A549 (cell line): ENCODE data around the gene SHTN1. TPM values are rescaled to one million over a fixed set of nuclear protein-coding genes. Genes with fewer than 3 reads are reported as not detected.

Experiments used
- ATAC-seq, 2 experiments: fragments of 200-7000 bp in 1 of 2; fragments of >200 bp in 1 of 2; cut with Nextera tagmentation in 1 of 2; cut with Tn5 transposase in 1 of 2; 3 replicates each; pipeline versions ENCODE4 v1.8.0 to v1.9.1; 2018 to 2020; ENCODE audit warnings: mild to moderate bottlenecking in 1 of 2, moderate library complexity in 1 of 2
- CTCF ChIA-PET: fragments of 300-600 bp; sonication (Branson Sonifier 250); formaldehyde crosslinking; extraction: SDS; loops from one replicate; lab custom pipeline; 2021; ENCODE audit warnings: antibody characterized with exemption, inconsistent platforms; lab: Yijun Ruan, JAX
- POLR2A ChIA-PET: fragments of 350-600 bp; formaldehyde crosslinking; extraction: SDS; loops from one replicate; lab custom pipeline; 2021; ENCODE audit warnings: antibody characterized with exemption, inconsistent platforms; lab: Yijun Ruan, JAX
- DNase-seq, 2 experiments: peaks; one replicate each; pipeline versions ENCODE4 v3.0.0 to v3.0.0-alpha.2; 2011 to 2016; ENCODE audit warnings: low read depth in 1 of 2, low spot score in 1 of 2
- FAIRE-seq: peaks from 2 replicates; lab custom pipeline; 2011; peaks lifted over from hg19 to GRCh38; lab: Jason Lieb, UNC
- H3K27ac ChIP-seq, 2 experiments: fragments of >200 bp; sonication (Bioruptor Twin); formaldehyde crosslinking; 3 replicates each; pipeline ENCODE4 v1.5.1; 2016 to 2017
- H3K4me1 ChIP-seq: fragments of >200 bp; sonication (Bioruptor Twin); formaldehyde crosslinking; 3 replicates; pipeline ENCODE4 v1.6.1; 2016
- H3K4me2 ChIP-seq: fragments of >200 bp; sonication (Bioruptor Twin); formaldehyde crosslinking; 3 replicates; pipeline ENCODE4 v1.6.1; 2016
- H3K4me3 ChIP-seq: fragments of >200 bp; sonication (Bioruptor Twin); formaldehyde crosslinking; 3 replicates; pipeline ENCODE4 v1.5.1; 2016
- H3K9me3 ChIP-seq: fragments of >200 bp; sonication (Bioruptor Twin); formaldehyde crosslinking; 3 replicates; pipeline ENCODE4 v1.6.1; 2016
- CEBPB ChIP-seq, 2 experiments: fragments of >200 bp in 1 of 2; sonication (Bioruptor Twin) in 1 of 2; formaldehyde crosslinking in 1 of 2; IDR thresholded peaks; 2 replicates each; pipeline ENCODE4 v1.6.1; 2012 to 2016
- CHD4 ChIP-seq: fragments of 200-600 bp; sonication (generic); IDR thresholded peaks from 2 replicates; pipeline ENCODE4 v1.6.1; 2016; ENCODE audit warnings: antibody characterized with exemption, mild to moderate bottlenecking, borderline replicate concordance
- EHF ChIP-seq: fragments of 250-450 bp; sonication (Bioruptor Pico); IDR thresholded peaks from 2 replicates; pipeline ENCODE4 v1.5.0; 2020; ENCODE audit warnings: mild to moderate bottlenecking
- EHMT2 ChIP-seq: fragments of 200-600 bp; sonication (generic); IDR thresholded peaks from 2 replicates; pipeline ENCODE4 v1.6.1; 2016; ENCODE audit warnings: antibody characterized with exemption, low read depth, mild to moderate bottlenecking, moderate library complexity
- FOSL2 ChIP-seq, 2 experiments: fragments of 450-650 bp in 1 of 2; fragments of >200 bp in 1 of 2; sonication (Bioruptor Twin) in 1 of 2; formaldehyde crosslinking; IDR thresholded peaks; 2 replicates each; pipeline versions ENCODE4 v1.5.0 to v1.6.1; 2016 to 2020; ENCODE audit warnings: mild to moderate bottlenecking in 1 of 2, moderate library complexity in 1 of 2
- FOXS1 ChIP-seq: fragments of 250-450 bp; sonication (Bioruptor Pico); IDR thresholded peaks from 2 replicates; pipeline ENCODE4 v1.5.0; 2020; ENCODE audit warnings: mild to moderate bottlenecking, moderate library complexity
- HOXA7 ChIP-seq: fragments of 250-450 bp; sonication (Bioruptor Pico); IDR thresholded peaks from 2 replicates; pipeline ENCODE4 v1.5.0; 2020; ENCODE audit warnings: mild to moderate bottlenecking, moderate library complexity
- HOXB13 ChIP-seq: fragments of 250-450 bp; sonication (Bioruptor Pico); IDR thresholded peaks from 2 replicates; pipeline ENCODE4 v1.5.0; 2020; ENCODE audit warnings: low read depth, mild to moderate bottlenecking, moderate library complexity
- JUN ChIP-seq, 2 experiments: fragments of >200 bp; sonication (Bioruptor Twin); formaldehyde crosslinking; IDR thresholded peaks; 2 replicates in 1 of 2; 3 replicates in 1 of 2; pipeline ENCODE4 v1.6.1; 2016 to 2017
- JUNB ChIP-seq: fragments of >200 bp; sonication (Bioruptor Twin); formaldehyde crosslinking; IDR thresholded peaks from 2 replicates; pipeline ENCODE4 v1.6.1; 2016
- KDM1A ChIP-seq: fragments of 200-600 bp; sonication (generic); IDR thresholded peaks from 2 replicates; pipeline ENCODE4 v1.6.1; 2016; ENCODE audit warnings: low read depth, mild to moderate bottlenecking
- KDM5A ChIP-seq: fragments of 200-600 bp; sonication (generic); IDR thresholded peaks from 2 replicates; pipeline ENCODE4 v1.6.1; 2016; ENCODE audit warnings: antibody characterized with exemption, mild to moderate bottlenecking
- MAFK ChIP-seq: fragments of 450-650 bp; IDR thresholded peaks from 2 replicates; pipeline ENCODE4 v1.6.1; 2014; ENCODE audit not compliant: partially characterized antibody
- MYC ChIP-seq: IDR thresholded peaks from 2 replicates; pipeline ENCODE4 v1.6.1; 2012; ENCODE audit warnings: mild to moderate bottlenecking, inconsistent platforms, low read length, improper control_type of control experiment, borderline replicate concordance
- POLR2A ChIP-seq: IDR thresholded peaks from 2 replicates; pipeline ENCODE4 v1.6.1; 2012; ENCODE audit warnings: mild to moderate bottlenecking, low read length
- RARB ChIP-seq: fragments of 250-450 bp; sonication (Bioruptor Pico); IDR thresholded peaks from 2 replicates; pipeline ENCODE4 v1.8.0; 2021; ENCODE audit warnings: mild to moderate bottlenecking, moderate library complexity
- RNF2 ChIP-seq: fragments of 200-600 bp; sonication (generic); IDR thresholded peaks from 2 replicates; pipeline ENCODE4 v1.6.1; 2016; ENCODE audit warnings: low read depth, mild to moderate bottlenecking, antibody characterized with exemption, moderate library complexity, borderline replicate concordance
- SMC3 ChIP-seq: fragments of >200 bp; sonication (Bioruptor Twin); formaldehyde crosslinking; IDR thresholded peaks from 3 replicates; pipeline ENCODE4 v1.6.1; 2018; ENCODE audit warnings: inconsistent platforms
- SREBF2 ChIP-seq: fragments of 450-650 bp; IDR thresholded peaks from 2 replicates; pipeline ENCODE4 v1.6.1; 2014; ENCODE audit warnings: mild to moderate bottlenecking, moderate library complexity
- TP53 ChIP-seq: fragments of 250-450 bp; sonication (Bioruptor Pico); IDR thresholded peaks from 2 replicates; pipeline ENCODE4 v1.5.0; 2021; ENCODE audit warnings: mild to moderate bottlenecking, moderate library complexity
- ZNF302 ChIP-seq: fragments of 250-450 bp; sonication (Bioruptor Pico); IDR thresholded peaks from 2 replicates; pipeline ENCODE4 v1.9.0; 2021; ENCODE audit warnings: inconsistent platforms, mild to moderate bottlenecking, moderate library complexity
- ZSCAN20 ChIP-seq: fragments of 250-450 bp; sonication (Bioruptor Pico); IDR thresholded peaks from 2 replicates; pipeline ENCODE4 v1.8.0; 2022; ENCODE audit warnings: mild to moderate bottlenecking, moderate library complexity
- WGBS: methylation state at CpG from one replicate; pipeline ENCODE4 v1.1.6; 2017; ENCODE audit errors: missing lambda C conversion rate; 5-methylcytosine and 5-hydroxymethylcytosine counted together
- polyA plus RNA-seq, 4 experiments: library from polyadenylated mRNA; depleted of rRNA in 3 of 4; stranded (reverse); fragments of >200 nt; fragmentation: RNase III in 1 of 4; extraction: RNeasy Plus Mini Kit Qiagen cat#74134 plus additional on column Dnase treatment in 1 of 4; gene quantifications; 2 replicates in 3 of 4; 3 replicates in 1 of 4; pipeline ENCODE4 v1.2.3, GENCODE V29; 2011 to 2017
- TF ChIP-seq, protein P1 (sequence below): IDR thresholded peaks from 2 replicates; pipeline ENCODE4 v1.6.1; 2012; ENCODE audit warnings: low read depth, borderline replicate concordance
- TF ChIP-seq, protein P2 (sequence below): fragments of >200 bp; sonication (Bioruptor Twin); formaldehyde crosslinking; IDR thresholded peaks from 3 replicates; pipeline ENCODE4 v1.6.1; 2016
- TF ChIP-seq, protein P3 (sequence below): fragments of 250-450 bp; sonication (Bioruptor Pico); IDR thresholded peaks from 2 replicates; pipeline ENCODE4 v1.5.0; 2021; ENCODE audit warnings: mild to moderate bottlenecking, moderate library complexity, borderline replicate concordance

The SHTN1 gene
- polyA plus RNA-seq, 2 of the 4 experiments (the other 2 are of a cell fraction) = 21.7 to 63.1 TPM

DNA sequence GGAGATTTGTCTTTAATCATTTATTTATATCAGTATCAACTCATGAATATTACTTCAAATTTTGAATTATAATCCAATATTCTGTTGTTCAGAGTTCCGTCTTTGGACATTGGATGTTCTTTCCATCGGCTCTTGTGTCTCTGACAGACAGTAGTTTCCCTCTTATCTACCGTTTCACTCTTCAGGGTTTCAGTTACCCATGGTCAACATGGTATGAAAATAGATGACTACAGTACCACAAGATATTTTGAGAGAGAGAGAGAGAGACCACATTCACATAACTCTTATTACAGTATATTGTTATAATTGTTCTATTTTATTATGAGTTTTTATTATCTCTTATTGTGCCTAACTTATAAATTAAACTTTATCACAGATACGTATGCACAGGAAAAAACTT, 6.8 kb downstream of the SHTN1 start:
- no peak overlapping the region for H3K27ac ChIP-seq
- WGBS = 93% methylated on average over 4 of the region's 4 CpGs
- CTCF ChIA-PET = interaction anchor here (0.9 kb wide), 1 partner anchor 9 kb away, joined by 3 read pairs; no protein-coding TSS in a partner anchor

DNA sequence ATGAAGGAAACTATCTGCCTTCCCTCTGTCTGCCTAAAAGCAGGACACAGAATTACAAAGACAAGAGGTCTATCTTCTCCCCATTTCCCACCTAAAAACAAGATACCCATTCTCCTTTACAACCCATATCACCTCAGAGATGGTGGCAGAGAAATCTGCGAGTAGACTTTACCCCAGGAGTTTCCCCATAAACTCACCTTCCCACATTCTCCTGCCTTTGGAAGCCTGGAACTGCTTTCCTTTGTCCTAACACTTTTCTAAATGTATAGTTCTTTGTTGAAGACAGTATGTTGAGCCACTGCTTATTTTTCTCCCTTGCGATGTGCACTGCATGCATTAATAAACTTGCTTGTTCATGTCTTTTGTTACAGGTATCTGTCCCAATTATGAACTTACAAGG, 8.0 kb downstream of the SHTN1 start:
- TF ChIP-seq, protein P1, sequence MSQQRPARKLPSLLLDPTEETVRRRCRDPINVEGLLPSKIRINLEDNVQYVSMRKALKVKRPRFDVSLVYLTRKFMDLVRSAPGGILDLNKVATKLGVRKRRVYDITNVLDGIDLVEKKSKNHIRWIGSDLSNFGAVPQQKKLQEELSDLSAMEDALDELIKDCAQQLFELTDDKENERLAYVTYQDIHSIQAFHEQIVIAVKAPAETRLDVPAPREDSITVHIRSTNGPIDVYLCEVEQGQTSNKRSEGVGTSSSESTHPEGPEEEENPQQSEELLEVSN = no peak
- TF ChIP-seq FOXS1 (CRISPR knock-in tag) (no peak), JUN (IDR thresholded peaks at IDR 0.05) (no peak), HOXA7 (CRISPR knock-in tag) (no peak), TP53 (no peak), MYC (no peak), RARB (CRISPR knock-in tag) (no peak)
- TF ChIP-seq, protein P2, sequence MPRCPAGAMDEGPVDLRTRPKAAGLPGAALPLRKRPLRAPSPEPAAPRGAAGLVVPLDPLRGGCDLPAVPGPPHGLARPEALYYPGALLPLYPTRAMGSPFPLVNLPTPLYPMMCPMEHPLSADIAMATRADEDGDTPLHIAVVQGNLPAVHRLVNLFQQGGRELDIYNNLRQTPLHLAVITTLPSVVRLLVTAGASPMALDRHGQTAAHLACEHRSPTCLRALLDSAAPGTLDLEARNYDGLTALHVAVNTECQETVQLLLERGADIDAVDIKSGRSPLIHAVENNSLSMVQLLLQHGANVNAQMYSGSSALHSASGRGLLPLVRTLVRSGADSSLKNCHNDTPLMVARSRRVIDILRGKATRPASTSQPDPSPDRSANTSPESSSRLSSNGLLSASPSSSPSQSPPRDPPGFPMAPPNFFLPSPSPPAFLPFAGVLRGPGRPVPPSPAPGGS = no peak
- ATAC-seq = no peak
- Histone ChIP-seq H3K27ac (no peak overlapping the region), H3K4me1 (peaks cover 11% of the 10 kb centered on the region; the same call in 1 of the 3 replicates), H3K4me2 (no peak overlapping the region), H3K4me3 (no peak overlapping the region), H3K9me3 (no peaks in the 10 kb centered on the region)
- no peak for FAIRE-seq
- 97% methylated on average over 2 of the region's 2 CpGs for WGBS
- DNase-seq = no peak
- ChIA-PET POLR2A (interaction anchor here (0.6 kb wide), 1 partner anchor 22 kb away, joined by 5 read pairs; no protein-coding TSS in a partner anchor), CTCF (no interaction called here)

More for the DNA sequence above, 6.8 kb downstream of the SHTN1 start:
- no peak for ATAC-seq
- no peak for DNase-seq
- Histone ChIP-seq H3K4me1 (peaks cover 22% of the 10 kb centered on the region), H3K9me3 (no peaks in the 10 kb centered on the region), H3K4me3 (no peak overlapping the region), H3K4me2 (no peak overlapping the region)
- TF ChIP-seq JUNB (no peak), CHD4 (no peak), MAFK (no peak), KDM1A (no peak), RNF2 (no peak), SMC3 (no peak)
- POLR2A ChIA-PET = no interaction called here
- no peak for FAIRE-seq

DNA sequence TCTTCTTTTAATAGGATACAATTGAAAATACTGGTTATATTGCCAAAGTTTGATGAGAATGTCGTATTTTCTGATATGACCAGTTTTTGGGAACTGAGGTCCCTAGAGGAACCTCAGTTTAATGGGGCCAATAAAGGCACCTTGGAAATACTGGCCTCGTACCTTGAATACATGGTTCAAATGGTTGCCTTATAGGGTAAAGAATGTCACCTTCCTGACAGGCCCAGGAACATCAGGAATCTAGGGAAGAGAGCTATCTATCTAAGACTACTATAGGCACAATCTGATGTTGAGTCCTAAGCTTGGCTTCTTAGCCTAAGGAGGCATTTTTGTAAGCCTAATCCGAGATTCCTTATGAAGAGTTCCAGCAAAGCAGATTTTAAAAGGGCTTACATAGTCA, 9.3 kb downstream of the SHTN1 start:
- DNase-seq (no peak), ATAC-seq (no peak), FAIRE-seq (no peak)
- no peak overlapping the region for H3K4me3 ChIP-seq
- WGBS = 90% methylated on average over 3 of the region's 3 CpGs
- ChIA-PET POLR2A (no interaction called here), CTCF (no interaction called here)
- no peak overlapping the region for H3K4me2 ChIP-seq
- H3K9me3 ChIP-seq = no peaks in the 10 kb centered on the region
- peaks cover 8% of the 10 kb centered on the region; the same call in 1 of the 3 replicates for H3K4me1 ChIP-seq
- H3K27ac ChIP-seq = no peak overlapping the region
- TF ChIP-seq SREBF2 (no peak), EHMT2 (no peak), ZNF302 (no peak), EHF (CRISPR knock-in tag) (no peak), JUN (IDR thresholded peaks at IDR 0.05) (no peak), KDM5A (no peak), CEBPB (IDR thresholded peaks at IDR 0.05) (no peak), KDM1A (no peak), ZSCAN20 (no peak), FOSL2 (IDR thresholded peaks at IDR 0.05) (no peak), FOSL2 (CRISPR knock-in tag; IDR thresholded peaks at IDR 0.05) (no peak), HOXB13 (CRISPR knock-in tag) (no peak), POLR2A (no peak), MAFK (no peak)
- TF ChIP-seq, protein P3, sequence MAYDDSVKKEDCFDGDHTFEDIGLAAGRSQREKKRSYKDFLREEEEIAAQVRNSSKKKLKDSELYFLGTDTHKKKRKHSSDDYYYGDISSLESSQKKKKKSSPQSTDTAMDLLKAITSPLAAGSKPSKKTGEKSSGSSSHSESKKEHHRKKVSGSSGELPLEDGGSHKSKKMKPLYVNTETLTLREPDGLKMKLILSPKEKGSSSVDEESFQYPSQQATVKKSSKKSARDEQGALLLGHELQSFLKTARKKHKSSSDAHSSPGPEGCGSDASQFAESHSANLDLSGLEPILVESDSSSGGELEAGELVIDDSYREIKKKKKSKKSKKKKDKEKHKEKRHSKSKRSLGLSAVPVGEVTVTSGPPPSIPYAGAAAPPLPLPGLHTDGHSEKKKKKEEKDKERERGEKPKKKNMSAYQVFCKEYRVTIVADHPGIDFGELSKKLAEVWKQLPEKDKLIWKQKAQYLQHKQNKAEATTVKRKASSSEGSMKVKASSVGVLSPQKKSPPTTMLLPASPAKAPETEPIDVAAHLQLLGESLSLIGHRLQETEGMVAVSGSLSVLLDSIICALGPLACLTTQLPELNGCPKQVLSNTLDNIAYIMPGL (CRISPR knock-in tag) = no peak
